CD4-positive, alpha-beta T cell treated with Interleukin-15 for 1 hour (primary cell): ENCODE measurements around the gene ERCC6L.

Experiments used
- DNase-seq: peaks from one replicate; pipeline ENCODE4 v3.0.0-alpha.2; 2020

ERCC6L gene

DNA sequence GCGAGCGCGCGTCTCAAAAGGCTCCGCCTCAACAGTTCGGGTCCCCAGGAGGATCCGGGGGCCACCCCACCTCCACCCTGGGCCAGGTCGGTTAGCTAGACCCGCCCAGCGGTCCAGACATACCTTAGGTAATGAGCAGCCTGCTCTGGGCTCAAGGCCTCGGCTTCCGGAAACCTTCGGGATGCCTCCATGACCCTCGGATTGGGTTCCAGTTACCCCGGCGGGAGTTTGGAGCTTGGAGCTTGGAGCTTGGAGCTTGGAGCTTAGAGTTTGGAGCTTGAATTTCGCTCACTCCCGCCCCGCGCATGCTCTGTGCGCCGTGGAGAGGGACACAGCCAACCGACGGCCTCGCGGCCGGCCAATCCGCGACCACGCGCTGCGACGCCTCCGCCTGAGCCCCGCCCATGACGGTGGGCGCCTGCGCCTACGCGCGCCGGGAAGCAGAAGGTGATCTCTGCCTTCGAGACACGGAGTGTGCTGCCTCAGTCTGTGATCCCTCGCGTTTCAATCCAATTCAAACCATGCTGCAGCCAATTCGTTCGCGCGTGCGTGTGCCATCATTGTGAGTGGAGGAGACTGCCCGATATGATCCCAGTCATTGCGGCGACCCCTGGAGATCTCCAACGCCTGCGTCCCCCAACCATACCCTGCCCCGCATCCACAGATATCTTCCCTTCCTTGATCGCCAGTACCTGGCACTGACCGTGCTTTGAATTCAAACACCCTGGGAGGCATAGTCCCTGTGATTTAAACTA lies at the start of gene ERCC6L:
Gene ERCC6L, minus strand, starts transcription at position 307 of the 755 bp plus-strand sequence. Its CDS starts 116 bp downstream, at position 191.
- peak; percentile 90 for DNase-seq

DNA sequence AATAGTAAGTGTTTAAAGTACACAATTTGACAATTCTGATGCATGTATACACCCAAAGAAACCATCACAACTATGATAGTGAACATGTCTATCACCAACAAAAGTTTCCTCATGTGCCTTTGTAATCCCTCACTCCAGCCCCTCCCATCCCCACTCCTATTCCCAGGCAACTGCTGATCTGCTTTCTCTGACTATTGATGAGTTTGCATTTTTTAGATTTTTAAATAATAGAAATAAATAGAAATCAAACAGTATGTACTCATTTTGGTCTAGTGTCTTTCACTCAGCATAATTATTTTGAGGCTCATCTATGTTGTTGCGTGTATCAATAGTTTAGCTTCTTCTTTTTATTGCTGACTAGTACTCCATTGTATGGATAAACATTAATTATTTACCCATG lies 43.5 kb upstream of the ERCC6L start:
- DNase-seq: no peak

DNA sequence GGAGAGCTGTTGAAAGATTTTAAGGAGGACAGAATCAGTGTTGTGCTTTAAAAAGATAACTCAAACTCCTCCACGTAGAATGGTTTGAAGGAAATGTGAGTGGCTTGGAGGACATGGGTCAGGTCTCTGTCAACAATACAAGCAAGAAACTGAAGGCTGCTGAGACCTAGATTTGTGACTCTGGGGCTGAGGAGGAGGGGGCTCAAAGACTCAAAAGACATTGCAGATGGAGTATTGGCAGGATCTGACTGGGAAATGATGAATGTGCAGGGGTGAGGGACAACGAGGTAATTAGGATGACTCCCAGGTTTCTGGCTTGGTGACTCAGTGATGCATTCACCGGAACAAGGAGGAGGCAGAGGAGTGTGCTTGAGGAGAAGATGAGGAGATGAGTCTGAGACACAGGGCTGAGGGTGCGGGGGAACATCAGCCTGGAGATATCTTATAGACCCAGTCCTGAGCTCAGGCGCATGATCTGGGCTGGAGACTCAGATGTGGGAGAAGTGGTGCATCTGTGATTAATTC lies 41.6 kb upstream of the ERCC6L start:
- no peak for DNase-seq

GRCh38 chrX:72276478-72276953 lies 37.7 kb upstream of the ERCC6L start:
- DNase-seq: no peak

DNA sequence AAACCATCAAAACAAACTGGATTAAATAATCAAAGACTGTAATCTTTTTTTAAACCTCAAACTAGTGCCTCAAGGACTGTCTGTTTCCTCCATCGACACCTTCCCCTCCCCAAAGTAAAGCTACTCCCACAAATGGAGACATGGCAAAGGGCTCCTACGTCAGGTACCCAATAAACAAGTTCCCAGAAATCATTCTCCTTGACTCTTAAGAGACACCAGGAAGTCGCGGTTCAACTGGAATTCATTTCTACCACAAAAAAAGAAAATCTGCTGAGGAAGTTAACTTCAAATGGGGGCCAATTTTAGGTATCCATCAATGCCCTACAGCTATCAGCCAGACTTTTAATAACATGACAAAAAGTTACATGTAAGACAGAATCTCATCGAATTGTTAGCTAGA lies 35.7 kb upstream of the ERCC6L start:
- no peak for DNase-seq

GRCh38 chrX:72273718-72274117 lies 34.9 kb upstream of the ERCC6L start:
- DNase-seq: no peak

GRCh38 chrX:72272868-72273267 lies 34.0 kb upstream of the ERCC6L start:
- no peak for DNase-seq

GRCh38 chrX:72271812-72272211 lies 33.0 kb upstream of the ERCC6L start:
- DNase-seq: no peak

- no peak for DNase-seq
Measured at GRCh38 chrX:72271091-72271788, 32.4 kb upstream of the ERCC6L start.

DNA sequence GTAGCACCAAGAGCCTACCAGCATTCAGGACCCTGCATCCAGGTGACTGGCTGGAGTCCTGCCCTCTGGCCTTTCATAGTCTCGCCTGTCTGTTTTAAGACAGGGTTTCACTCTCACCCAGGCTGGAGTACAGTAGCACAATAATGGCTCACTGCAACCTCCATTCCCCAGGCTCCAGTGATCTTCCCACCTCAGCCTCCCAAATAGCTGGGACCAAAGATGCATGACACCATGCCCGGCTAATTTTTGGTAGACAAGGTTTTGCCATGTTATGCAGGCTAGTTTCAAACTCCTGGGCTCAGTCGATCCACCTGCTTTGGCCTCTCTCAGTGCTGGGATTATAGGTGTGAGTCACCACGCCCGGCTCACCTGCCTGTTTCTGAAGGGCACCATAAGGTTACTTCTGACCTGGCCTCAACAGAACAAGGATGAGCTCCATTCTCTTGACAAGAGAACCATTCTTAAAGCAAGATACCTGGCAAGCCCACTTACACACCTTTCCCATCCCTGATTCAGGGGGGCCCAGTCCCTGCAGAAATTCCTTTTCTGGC lies 31.6 kb upstream of the ERCC6L start:
- no peak for DNase-seq

- DNase-seq: no peak
Measured at GRCh38 chrX:72269671-72270251, 30.9 kb upstream of the ERCC6L start.

GRCh38 chrX:72268597-72269365 lies 30.0 kb upstream of the ERCC6L start:
- DNase-seq: no peak

DNA sequence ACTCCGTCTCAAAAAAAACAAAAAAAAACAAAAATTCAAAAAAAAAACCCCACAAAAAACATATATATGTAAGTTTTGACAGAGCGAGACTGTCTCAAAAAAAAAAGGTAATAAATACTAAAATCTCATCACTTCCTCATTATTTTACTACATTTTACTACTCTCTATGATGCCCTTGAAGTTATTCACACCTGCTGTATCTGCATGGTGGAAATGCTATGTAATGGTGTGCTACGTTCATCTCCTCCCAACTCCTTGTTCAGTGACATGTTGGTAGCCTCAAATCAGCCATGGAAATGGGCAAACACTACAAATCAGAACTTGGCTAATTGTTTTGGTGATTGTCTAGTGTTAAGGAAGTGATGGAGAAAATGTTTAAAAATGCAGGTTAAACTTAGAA lies 26.4 kb upstream of the ERCC6L start:
- no peak for DNase-seq

DNA sequence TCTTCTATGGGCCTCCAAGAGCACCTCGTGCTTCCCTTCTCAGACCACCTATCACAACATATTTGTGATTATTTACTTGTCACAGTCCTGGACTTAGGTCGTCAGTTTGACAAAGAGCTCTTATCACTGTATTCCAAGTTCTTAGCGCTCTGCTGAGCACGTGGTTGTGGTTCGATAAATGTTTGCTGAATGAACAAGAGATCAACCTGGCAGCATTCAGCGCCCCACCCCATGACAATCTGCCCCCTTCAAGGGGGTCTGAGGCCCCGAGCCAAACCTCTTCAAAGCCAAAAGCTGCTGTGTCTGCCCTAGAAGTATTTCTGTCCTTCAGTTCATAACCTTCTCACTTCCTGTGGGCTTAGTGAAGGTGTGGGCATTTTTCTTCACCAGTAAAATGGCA lies 23.2 kb upstream of the ERCC6L start:
- no peak for DNase-seq

GRCh38 chrX:72260448-72260847 lies 21.6 kb upstream of the ERCC6L start:
- DNase-seq: no peak

- no peak for DNase-seq
Measured at GRCh38 chrX:72258174-72258573, 19.3 kb upstream of the ERCC6L start.

DNA sequence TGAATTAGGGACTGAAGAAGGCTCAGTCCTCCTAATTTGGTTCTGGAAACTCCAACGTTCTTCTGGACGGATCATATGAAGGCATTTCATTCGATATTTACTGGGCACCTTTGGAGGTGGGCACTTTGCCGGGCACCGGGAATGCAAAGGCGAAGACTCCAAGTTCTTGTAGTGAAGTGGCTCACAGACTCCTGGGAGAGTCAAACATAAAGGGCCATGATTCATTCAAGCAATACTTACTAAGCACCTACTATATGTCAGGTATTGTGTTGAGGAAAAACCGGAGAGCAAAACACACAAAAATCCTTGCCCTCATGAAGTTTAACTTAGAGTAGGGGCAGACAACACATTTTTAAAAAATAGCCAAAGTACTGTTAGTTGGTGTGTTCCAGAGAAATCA lies 17.0 kb upstream of the ERCC6L start:
- DNase-seq: no peak

DNA sequence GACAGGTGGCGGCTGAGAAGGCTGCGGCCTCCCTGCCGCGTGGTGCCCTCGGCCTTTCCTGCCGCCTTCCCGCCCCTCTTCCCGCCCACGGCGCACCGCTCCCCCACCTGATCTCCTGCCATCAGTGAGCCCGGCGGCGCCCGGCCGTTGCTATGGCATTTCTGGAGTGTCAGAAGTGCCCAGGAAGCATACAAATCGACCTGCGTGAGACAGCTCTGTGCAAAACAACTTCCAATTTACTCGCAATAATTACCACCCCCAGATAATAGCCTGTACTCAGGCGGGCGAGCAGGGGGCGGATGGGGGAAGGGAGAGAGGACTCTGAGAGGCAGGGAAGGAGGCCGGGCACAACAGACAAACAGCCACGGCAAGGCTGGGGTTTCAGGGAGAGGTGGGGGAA lies 16.6 kb upstream of the ERCC6L start:
- DNase-seq: no peak

- DNase-seq: no peak
Measured at GRCh38 chrX:72254816-72255215, 16.0 kb upstream of the ERCC6L start.

GRCh38 chrX:72253686-72254085 lies 14.9 kb upstream of the ERCC6L start:
- no peak for DNase-seq

DNA sequence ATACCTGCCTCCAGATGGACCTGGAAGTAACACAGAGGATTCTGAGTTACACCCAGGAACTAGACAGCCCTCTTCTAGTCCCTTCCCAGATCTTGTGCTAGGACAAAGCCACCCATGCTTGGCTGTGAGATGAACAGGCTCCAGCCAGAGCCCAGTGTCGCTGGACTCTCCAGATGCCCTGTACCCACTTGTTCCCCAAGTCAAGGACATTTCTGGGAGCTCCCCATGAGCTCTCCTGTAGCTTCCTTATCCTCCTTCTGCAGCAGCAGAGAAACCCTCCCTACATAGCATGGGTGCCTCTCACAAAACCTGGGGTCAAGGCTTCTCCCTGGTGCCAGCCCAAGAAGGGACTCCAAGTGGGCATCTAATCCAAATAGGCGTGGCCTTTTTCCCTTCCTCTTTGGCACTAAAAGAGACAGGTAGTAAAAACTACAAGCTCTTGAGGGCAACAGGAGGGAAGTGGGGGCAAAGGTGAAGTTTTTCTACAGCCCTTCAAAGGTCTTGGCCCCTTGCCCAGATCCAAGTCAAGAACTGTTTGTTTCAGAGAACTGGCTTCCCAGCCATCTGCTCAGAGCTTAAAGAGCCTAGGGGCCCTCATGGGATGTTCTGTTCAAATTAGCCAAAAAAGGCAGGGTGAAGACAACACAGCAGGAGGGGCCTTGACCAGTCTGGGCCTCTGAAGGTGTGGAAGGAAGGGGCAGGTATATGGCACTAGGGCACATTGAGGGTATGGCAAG lies 8.5 kb upstream of the ERCC6L start:
- DNase-seq: no peak
